Right lung (tissue), 5 donors: ENCODE results near the gene ACMSD. TPM values are rescaled to one million over a fixed set of nuclear protein-coding genes. Genes with fewer than 3 reads are reported as not detected.

Experiments
- DNase-seq, 2 donors: peaks; one replicate each; pipeline ENCODE4 v3.0.0-alpha.2; 2013
- polyA plus RNA-seq, 5 donors: library from polyadenylated mRNA; unstranded; fragments of 120-200 nt; gene quantifications; one replicate each; pipeline versions ENCODE4 v1.2.1 to v1.2.3, GENCODE V29; 2013; ENCODE audit warnings: inconsistent platforms in 1 of 5, low replicate concordance in 1 of 5; ENCODE audit not compliant: insufficient read length in 5 of 5, insufficient read depth in 1 of 5

Gene ACMSD
- polyA plus RNA-seq, 5 donors, result 0.78 to 1.9 (median 1.6) TPM

DNA sequence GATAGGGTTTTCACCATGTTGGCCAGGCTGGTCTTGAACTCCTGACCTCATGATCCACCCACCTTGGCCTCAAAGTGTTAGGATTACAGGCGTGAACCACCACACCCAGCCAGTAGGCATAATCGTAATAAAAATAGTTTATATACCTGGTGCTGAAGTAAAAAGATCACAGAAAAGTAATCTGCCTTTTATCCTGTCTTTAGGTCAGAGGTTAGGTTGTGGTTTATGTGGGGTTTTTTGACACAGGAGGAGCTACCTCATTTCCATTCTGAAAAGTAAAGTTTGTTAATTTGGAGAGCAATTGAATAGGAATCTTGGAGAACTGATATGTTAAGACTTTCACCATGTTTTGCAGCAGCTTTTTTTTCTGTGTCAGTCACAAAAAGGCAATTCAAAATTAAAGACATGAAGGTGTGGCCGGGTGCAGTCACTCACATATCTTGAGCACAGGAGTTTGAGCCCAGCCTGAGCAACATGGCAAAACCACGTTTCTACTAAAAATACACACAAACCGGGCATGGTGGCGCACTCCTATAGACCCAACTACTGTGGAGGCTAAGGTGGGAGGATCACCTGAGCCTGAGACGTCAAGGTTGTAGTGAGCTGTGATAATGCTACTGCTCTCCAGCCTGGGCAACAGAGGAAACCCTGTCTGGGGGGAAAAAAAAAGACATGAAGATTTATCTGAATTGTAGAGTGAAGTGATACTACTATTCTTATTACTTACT is 111.7 kb downstream of the ACMSD start:
- no peak for DNase-seq

DNA sequence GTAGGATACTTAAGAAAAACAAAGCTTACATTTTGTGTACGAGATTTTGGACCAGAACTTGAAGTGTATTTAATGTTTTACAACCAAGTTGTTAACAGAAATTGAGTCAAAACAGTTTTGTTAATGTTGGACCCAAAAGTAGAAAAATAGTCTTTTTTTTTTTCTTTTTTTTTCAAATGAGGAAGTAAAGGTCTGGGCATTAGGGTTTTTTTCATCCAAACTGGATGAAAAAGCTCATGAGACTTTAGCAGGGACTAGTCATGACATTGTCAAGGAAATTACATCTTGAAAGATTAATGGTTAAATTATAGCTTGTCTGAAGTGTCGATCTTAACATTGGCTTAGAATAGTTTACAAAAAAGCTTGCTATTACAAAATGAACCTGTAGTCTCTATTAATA is 112.5 kb downstream of the ACMSD start:
- no peak for DNase-seq

Other genes starting within 250 kb of the ACMSD start
- gene TMEM163, start 119.6 kb upstream of the ACMSD start, polyA plus RNA-seq, result 10 to 100 TPM in 2 of 5 donors, 1 to 10 TPM in 3; 4.8 to 13.6 (median 8.4) TPM
- 100 to 1,000 TPM in 2 of 5 donors, 10 to 100 TPM in 3; 59.0 to 106 (median 84.8) TPM for gene CCNT2, start 80.2 kb downstream of the ACMSD start, polyA plus RNA-seq
- gene MAP3K19, start 208.8 kb downstream of the ACMSD start, polyA plus RNA-seq, result 1 to 10 TPM in 4 of 5 donors, under 1 TPM in 1; 0.90 to 3.5 (median 3.2) TPM
- 10 to 100 TPM; 47.7 to 66.2 (median 63.4) TPM for gene RAB3GAP1, start 213.7 kb downstream of the ACMSD start, polyA plus RNA-seq